HG02973 (cell line): Measurements from ENCODE around the gene EVX1.

ENCODE experiments used
- ATAC-seq: cut with Tn5 transposase; IDR thresholded peaks from one replicate; pipeline ENCODE4 v1.9.1; 2021; ENCODE audit warnings: moderate library complexity; ENCODE audit not compliant: unreplicated experiment

EVX1 gene

DNA sequence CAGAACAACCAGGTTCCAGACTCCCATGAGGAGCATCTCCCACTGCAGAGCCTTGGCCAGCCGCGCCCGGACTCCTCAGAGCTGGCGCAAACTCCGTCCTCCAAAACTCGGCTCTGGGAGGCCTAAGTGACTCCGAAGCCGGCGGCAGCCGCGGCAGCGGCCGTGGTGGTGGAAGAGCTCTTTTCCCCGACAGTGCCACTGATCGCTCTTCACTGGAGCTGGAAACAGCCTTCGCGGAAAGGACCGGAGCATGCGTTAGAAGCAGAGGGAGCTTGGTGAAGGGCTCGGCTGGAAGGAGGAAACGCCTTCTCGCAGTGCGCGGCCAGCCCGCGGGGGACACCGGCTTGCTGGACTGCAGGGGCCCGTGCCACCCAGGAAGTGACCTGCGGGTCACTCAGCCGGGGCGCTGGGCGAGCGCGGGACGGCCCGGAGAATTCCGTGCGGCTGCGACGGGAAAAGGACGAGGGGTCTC lies 37.7 kb upstream of the EVX1 start:
- no peak for ATAC-seq

DNA sequence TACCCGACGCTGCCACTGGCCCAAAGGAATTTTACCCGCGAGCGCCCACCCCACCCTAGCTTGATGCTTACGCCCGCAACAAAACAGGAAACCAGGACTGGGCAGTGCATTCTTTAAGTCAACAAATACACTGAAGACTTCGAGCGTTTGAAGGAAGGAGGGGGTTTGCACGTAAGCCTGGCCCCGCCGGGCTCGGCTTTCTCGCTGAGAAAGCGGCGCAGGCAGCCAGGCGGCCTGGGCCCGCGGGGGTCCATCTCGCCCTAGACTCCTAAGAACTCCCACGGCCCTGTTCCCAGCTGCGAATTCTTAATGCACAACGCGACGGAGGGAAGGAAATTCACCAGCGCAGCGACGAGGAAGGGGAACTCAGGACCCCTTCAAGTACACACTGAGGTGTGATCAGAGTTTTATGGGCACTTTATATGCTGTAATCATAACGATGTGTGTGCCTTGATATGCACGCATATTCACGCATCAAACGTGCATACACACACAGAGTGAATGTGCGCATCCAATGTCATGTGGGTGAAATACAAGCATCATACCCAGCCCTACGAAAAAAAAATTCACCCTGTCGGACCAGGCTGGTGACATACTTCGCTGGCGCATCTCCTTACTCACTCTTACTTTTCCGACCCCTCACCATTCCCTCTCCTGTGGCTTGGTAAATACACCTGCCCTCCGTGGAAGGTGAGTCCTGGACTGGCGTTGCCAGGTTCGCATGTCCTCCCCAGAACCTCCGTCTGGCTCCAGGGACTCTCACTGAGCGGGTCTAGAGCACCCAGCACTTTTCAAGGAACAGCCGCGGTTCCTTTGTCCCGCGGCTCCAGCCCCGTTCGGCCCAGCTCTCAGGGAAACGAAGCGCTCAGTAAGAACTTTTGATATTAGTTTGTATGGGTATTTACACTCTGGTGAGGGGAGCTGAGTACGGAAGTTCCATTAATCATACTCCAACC lies 37.0 kb upstream of the EVX1 start:
- no peak for ATAC-seq

DNA sequence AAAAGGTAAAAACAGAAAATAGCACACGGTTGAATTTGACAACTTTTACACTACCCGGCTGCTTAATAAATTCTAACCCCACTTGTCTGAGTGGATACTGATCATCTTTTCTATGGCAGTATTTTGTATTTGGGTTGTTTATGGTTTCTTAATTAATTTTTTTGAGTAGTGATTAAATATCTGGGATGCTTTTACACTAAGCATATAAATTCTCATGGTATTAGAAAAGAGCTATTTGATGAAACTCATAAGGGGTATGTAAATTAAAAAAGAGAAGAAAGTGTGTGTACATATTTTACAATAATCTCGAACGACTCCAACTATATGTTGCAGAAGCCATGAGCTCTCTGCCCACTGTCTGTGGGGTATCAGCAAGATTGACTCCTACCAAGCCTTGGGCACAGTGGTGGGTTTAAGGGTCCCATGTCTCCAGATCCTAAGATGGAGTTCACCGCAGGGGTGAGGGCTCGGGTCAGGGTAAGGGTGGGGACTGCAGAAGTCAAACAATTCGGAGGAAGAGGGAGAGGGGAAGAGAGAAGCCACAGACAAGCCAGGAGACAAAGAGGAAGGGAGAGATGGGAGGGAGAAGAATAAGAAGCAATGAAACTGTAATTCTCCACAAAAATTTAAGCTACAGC lies 35.1 kb upstream of the EVX1 start:
- no peak for ATAC-seq

DNA sequence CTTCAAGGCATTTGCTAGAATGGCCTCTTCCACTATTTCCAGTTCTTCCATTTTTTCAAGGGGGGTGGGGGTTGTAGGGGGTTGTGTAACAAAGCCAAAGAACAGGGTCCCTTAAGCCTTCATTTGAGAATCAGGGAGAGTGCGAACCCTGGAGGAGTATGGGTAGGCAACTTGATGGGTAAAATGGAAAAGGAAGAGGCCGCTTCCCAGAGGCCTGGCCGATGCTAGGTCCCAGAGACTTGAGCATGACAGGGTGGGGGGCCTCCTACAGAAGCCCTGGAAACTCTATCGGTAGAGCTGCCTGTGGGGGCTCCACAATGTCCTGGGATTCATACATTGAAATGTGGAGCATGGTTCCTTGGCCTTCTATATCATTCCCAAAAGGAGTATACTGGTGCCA lies 33.6 kb upstream of the EVX1 start:
- ATAC-seq = no peak

DNA sequence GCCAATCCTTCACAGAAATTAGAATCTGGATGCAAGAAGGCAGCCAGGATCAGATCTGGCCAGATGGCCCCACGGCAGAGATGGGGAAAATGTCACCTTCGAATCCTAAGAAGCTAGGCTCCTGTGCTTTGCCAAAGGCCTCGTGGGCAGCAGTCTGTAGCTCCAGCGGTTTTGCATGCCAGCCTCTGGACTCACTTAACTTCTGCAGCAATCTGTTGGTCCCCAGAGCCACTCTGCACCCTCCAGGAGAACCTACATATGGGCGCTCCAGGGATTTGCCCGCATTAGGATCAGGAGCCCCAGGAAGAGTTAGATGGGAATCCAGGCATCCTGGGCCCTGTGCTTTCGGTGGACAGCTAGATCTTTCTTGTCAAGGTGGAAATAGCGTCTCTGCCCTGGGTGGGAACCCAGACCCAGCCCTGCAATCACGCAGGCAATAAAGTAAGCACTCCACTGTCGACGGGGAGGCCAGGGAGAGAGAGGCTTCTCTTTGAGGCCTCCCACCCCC lies 32.6 kb upstream of the EVX1 start:
- ATAC-seq = no peak

DNA sequence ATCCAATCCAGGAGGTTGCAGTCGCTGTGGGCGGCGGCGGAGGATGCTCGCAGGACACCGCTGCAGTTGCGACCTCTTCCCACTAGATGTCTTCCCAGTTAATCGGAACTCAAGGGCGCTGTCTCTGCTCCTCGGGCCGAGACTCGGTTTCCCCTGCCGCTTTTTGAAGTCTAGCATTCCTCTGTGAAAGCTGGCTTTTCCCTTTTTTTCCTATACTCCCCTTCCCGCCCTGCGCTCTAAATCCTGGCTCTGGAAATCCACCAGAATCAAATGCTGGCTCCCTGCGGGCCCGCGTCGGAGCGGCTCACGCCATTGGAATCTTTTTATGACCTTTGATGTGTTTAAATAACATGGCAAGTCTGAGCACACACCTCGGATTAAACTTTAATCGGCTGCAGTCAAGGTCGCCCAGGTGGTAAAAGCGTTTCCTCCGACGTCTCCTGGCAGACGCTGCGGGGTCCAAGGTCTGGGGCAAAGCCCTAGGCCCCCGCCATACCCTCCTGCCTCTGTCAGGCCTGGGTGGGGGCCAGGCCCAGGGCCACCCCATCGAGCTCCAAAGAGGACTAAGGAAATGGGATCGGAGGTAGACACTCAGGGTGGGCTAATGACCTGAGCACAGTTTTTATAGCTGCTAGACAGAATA lies 32.0 kb upstream of the EVX1 start:
- no peak for ATAC-seq

DNA sequence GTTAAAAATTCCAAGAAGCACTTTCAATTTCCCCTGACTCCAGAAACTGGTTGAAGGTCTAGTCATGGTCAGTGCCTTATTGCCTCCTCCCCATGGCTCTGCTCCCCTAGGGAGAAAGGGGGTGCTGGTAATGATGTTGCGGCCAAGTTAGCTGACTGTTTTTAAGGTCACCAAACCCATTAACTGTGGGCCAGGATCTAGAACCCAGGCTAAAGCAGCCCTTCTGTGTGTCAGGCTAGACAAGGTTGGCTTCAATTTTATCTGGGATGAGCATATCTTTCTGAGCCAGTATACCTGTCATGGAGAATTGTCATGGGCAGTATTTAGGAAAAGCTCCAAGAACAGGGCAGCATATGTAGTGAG lies 31.5 kb upstream of the EVX1 start:
- no peak for ATAC-seq

DNA sequence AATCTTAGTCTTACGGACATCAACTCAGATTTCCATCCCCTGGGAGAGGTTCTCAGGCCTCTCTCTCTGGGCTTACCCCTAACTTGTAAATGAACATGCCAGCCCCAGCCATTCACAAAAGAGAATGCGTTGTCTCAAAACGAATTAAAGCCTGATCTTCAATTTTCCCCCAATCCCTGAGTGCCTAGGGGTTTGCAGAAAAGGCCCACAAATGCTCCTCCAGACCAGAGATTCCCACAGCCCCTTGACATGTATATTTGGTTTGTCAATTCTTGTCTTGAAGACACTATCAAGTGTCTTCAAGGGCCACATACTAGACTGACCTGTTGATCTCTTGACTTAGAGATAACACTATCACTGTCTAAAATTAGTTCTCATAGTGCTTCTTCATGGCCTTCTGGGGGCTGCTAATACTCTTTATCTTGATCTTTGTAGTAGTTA lies 30.8 kb upstream of the EVX1 start:
- ATAC-seq = no peak

DNA sequence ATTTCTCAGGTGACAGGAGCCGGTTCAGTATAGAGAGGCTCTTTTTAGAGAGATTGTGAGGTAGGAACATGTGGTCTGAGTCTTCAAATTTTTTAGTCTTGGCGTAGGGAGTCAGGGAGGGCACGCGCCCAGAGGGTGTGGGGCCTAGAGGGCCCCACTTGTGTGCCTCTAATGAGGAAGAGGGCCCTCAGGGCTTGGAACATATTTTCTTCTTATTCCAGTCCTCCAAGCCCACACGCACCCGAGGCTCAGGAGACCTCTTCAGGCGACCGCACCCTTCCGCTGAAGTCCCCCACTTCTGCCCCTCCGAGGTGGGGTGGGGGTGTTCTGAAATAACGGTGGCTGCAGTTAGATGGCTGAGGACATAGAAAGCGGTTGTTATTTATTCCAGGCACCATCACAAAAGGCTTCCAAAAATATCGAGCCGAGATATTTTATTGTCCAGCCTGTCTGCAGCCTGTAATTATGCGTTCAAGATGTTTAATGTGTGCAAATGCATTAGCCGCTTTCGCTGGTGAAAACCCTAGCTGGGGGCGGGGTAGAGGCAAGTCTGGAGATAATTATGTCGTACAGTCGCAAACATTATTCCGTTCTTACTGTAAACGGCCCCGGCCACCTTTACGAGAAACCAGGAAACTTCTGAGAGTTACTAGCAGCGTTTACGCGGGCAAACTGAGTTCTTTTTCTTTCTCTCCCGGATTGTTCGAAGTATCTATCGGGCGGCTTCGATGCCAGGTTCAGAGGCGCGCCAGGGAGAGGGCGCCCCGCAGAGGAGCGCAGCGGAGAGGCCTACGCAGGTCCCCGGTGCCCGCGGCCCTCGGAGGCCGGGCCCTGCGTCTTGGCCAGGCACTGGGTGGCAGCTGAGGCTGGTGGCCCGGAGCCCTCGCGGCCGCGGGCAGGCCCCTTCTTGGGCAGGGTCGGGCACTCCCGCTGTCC lies 29.8 kb upstream of the EVX1 start:
- ATAC-seq = no peak

DNA sequence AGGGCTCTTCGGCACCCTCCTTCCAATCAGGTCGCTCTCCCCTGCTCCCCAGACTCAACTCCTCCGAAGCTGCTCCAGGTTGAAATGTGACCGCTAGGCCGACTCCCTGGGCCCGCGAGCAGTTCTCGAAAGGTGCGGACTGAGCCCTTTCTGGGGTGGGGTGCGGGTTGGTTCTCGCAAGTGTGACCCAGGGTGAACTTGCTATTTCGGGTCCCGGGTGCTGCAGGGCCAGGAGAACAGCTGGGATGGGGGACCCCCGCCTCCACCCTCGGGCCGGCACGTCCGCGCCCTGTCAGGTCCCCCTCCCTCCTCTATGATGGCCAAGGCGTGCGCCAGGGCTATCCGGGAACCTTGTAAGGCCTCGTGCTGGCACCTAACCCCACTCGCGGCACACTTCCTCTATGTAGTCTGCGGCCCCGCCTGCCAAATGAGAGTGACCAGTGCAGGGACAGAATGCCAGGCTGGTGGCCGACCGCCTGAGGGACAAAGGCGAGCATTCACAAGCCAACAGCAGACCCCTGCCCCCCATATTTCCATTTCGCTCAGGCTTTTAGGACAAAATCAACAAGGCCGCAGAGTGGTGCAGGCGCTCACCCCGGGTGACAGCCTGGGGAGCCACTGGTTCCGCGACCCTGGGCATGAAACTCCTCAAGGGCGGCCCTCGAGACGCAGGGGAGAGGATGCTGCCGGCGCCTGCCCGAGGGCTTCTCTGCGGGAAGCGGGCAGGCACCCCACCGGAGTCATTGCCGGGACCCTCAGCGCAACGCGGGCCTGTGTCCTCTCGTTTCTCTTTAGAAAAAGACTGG lies 29.0 kb upstream of the EVX1 start:
- no peak for ATAC-seq

DNA sequence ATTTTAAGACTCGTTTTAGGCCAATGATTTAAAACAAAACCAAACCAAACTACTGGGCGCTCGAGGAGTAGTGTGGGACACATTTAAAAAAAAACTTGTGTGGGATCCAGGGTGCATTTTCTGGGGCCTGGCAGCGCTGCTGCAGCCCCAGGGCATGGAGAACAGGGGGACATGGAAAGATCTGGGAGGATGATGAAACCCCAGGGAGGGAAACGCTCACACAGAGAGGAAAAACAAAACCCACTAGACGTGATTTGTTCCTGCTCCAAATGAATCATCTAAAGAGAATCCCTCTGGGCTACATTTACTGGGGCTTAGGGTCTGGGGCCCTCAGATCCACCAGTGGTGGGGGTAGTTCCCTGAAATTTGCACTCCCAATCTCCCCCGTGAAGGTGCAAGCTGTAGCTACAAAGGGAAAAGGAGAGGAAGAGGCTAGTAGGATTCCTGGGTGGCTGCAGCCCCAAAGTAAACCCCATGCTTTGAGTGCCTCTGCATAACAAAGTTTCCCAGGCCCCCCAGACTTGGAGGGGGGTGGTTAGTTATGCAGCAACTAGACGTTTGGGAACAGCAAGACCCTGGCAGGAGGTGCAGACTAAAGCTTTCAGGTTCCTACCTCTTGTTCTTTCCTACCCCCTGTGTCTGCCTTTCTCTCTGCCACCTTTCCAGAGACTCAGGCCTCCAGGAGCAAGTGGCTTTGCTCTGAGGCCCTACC lies 28.2 kb upstream of the EVX1 start:
- no peak for ATAC-seq

DNA sequence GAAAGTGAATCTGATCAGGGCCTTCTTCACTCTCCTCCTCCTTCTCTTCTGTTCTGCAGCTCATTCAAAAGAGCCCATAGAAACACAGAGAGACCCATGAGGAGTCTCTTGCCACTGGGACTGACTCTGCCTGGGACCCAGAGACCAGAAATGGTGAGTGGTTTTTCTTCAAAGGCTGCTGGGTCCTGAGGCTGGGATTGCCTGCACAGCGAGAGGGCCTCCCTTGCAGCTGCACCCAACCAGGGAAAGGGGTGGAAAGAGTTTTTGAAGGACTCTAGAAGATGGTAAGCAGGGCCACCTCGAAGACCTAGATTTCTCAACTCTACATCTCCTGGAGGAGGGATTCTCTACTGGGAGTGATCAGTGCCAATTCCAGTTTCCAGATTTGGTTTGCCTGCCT lies 27.2 kb upstream of the EVX1 start:
- ATAC-seq = no peak

DNA sequence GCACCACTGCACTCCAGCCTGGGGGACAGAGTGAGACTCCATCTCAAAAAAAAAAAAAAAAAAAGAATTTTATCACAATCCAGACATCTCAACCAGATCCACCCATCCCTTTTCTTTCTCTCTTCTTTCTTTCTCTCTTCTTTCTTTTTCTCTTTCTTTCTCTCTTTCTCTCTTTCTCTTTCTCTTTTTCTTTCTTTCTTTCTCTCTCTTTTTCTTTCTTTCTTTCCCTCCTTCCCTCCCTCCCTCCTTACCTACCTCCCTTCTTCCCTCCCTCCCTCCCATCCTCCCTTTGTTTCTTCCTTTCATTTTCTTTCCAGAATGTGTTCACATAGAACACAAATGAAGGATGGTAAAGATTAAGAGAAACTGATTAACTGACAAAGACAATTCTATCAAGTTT lies 24.7 kb upstream of the EVX1 start:
- ATAC-seq = no peak

DNA sequence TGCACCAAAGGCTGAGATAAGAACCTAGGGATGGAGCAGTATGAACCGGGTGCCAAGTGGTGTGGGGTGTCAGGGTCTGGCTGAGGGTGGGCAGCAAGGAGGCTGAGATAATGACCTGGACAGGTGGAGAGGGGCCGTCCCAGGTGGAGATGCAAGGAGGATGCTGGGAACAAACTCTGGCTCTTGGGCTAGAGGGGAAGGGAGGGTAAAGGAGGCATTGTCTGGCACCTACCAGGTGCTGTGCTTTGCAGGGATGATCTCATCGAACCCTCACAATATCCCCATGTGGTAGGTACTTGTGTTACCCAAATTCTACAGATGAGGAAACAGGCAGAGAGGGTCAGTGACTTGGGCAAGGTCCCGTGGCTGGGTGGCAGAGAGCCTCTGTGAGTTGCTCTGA lies 22.8 kb upstream of the EVX1 start:
- no peak for ATAC-seq

DNA sequence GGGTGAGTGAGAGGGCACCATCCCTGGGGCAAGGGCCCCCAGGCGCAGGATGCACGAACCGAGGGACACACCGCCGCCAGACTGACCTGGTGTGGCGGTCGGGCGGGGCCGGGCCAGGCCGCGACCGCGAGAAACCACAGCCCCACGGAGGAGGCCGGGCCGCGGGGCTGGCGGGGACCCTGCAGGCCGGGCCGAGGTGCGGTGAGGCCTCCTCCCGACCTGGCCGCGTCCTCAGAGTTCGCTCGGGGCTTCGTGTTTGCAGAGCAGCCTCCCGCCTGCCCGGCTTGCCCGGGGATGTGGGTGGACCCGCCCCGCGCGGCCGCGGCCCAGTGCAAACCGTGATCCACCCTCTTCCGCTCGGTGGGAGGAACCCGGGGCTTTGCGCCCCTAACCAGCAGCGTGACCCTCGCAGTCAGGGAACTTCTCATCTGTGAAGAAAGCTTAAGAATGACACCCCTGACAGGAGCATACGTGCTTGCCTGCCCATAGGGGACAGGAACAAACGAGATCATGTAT lies 22.1 kb upstream of the EVX1 start:
- ATAC-seq = no peak

DNA sequence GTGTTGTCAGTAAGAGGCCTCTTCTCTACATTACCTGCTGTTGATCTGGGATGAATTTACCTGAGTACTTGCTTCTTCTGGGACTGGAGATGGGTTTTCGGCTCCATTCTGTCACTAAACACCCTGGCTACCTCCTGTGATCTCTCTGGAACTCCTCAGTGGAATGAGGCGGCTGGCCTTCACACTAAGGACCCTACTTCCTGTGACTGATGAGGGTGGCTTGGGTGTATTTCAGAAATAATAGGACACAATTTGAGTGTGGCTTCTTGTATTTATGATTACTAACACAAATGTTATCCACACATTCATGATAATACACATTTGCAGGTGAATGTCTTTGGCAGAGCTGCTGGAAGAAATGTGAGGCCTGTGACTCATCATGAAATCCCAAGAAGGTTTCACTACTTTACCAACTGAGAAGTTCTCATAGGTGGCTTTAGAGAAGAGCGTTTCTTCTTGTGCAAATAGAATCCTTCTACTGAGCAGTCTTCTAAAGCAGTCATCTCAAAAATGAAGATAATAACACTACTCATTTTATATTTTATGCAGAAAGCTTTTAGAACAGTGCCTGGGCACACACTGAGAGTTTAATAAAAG lies 21.3 kb upstream of the EVX1 start:
- no peak for ATAC-seq

DNA sequence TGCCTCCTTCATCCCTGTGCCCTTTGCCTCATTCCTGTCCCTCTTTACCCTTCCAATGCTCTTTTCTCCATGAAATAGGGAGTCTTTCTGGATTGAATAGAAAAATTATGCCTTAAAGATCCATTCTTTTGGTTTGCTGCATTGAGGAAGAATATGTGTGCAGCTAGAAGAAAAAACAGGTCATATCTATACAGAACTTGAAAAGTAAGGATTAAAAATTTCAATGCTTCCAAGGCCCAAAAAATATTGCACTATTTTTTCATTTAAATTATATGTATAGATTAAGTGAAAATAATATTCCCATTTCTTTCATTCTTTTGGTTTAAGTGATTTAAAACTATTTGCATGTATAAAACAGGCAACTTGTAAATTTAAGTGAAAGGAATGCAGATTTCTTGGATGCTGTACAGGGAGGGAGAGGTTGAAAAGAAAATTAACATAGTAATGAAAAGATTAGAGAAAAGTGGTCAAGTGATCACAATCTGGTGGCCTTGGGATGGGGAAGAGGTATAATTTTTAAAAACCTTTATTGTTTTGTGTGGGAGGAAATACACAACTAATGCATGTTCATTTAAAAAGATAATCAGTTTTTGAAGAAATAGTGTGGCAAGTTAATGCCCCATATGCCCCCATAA lies 18.5 kb upstream of the EVX1 start:
- ATAC-seq = no peak
